ENCODE data around the gene TDRKH.
A peak's percentile ranks its signal among the peaks of the same experiment; 100 is the strongest.

The TDRKH gene

DNA sequence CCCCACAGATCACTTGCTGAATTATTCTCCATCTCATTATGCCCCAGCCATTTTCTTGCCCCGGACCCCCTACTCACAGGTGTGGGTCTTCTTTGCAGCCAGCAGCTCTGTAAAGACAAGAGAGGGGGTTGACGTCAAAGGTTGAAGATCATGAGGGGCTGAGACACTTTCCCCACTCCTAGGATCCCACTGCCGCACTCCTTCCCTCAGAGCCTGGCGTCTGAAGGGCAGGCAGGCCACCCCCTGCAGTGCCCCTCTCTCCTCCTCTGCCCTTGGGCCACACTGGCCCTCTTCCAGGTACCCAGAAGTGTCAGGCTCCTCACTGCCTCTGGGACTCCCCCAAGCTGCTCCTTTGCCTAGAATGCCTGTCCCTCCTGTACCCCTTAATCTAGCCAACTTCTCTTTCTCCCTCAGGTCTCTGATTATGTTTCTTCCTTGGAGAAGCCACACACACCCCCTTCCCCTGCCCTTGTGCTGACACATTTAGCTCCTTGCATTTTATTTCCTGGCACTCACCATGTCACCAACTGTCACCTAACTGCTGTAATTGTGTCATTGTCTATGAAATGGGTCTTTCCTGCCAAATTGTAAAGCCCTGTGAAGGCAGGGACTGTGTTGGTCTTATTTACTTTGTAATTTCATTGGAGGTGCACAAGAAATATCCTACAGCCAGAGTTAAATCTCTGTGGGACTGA lies 39.2 kb upstream of the TDRKH start:
- Mint-ChIP-seq H3K4me3 (peak overlapping the region; percentile 11), H3K36me3 (no peaks in the 10 kb centered on the region), H3K4me1 (peaks cover 57% of the 10 kb centered on the region), H3K9me3 (no peaks in the 10 kb centered on the region), H3K27ac (peak overlapping the region; percentile 43), H3K27me3 (no peaks in the 10 kb centered on the region)

DNA sequence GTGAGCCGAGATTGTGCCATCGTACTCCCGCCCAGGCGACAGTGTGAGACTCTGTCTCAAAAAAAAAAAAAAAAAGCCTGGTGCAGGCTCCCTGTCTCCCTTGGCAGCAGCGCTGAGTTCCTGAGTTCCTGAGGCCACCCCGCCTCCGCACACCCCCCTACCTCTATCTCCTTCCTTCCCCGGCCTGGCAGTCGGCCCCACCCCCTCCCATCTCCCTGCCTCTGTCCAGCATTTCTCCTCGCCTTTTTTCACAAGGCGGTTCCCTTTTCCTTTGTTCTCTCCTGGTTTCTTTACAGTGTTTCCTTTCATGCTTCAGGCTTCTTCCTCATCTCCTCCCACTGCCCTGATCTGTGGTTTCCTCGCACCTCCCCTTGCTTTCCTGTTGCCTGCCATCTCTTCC lies 38.6 kb upstream of the TDRKH start:
- Mint-ChIP-seq H3K27ac (peak overlapping the region; percentile 0), H3K4me3 (peak overlapping the region; percentile 11), H3K36me3 (no peaks in the 10 kb centered on the region), H3K4me1 (peaks cover 52% of the 10 kb centered on the region), H3K9me3 (no peaks in the 10 kb centered on the region), H3K27me3 (no peaks in the 10 kb centered on the region)

DNA sequence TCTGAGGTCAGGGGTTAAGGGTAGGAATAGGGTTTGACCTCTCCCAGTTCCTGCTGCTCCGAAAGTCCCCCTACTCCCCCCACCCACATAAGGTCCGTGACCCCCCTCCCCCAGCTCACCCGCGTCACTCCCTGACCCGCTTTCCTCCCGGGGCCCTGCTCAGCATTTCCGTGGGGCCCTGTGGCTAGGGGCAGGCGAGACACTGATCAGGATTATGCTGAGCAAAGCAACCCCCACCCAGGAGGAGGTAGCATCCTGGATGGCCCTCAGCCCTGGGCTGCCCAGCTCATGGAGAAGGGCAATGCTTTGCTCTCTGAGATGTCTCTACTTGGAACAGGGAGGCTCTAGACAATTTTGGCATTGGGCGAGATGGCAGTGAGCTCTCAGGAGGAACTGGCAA lies 37.6 kb upstream of the TDRKH start:
- H3K27me3 Mint-ChIP-seq, result no peaks in the 10 kb centered on the region
- H3K4me1 Mint-ChIP-seq, result peaks cover 49% of the 10 kb centered on the region
- H3K27ac Mint-ChIP-seq, result peak overlapping the region; percentile 9
- H3K36me3 Mint-ChIP-seq, result no peaks in the 10 kb centered on the region
- H3K4me3 Mint-ChIP-seq, result peak overlapping the region; percentile 19
- H3K9me3 Mint-ChIP-seq, result no peaks in the 10 kb centered on the region

DNA sequence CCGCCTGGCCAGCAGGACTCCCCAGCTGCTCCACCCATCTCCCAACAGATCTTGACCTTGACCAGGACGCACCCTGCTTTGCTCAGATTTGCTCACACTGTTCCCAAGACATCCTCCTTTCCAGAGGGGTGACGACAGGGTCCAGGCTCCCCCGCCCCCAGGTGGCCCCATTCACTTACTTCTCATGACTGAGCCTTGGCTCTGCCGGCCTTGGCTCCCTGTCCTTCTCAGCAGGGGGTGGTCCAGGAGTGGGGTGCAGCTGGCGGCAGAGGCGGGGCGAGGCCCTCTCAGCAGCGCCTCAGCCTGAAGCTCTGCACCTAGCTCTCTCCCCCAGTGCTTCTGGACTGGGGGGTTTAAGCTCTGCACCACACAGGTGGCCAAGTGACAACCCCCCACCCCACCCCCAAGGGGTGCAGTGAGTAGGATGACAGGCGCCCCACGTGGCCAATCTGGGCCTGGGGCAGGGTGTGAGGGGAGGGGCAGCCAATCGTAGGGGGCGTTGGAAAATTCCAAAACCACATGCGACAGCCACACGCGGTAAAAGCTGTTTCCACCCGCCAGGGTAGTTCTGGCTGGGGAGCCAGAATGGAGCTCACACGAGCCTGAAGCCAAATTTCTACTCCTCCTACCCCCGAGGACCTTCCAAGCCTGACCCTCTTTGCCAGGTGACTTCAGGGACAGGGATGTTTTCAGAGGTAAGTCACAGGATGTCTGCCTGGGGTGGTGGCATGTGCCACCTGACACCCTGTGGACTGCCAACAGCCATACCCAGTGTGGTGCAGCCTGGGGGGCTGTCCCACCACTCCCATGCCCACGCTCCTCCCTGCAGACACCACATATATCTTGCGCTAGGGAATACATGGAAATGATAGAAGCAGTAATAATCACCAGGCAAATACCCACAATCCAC lies 35.7 kb upstream of the TDRKH start:
- Mint-ChIP-seq H3K27ac (no peak overlapping the region), H3K36me3 (no peaks in the 10 kb centered on the region), H3K4me1 (peaks cover 60% of the 10 kb centered on the region), H3K27me3 (no peaks in the 10 kb centered on the region), H3K4me3 (no peak overlapping the region), H3K9me3 (no peaks in the 10 kb centered on the region)

DNA sequence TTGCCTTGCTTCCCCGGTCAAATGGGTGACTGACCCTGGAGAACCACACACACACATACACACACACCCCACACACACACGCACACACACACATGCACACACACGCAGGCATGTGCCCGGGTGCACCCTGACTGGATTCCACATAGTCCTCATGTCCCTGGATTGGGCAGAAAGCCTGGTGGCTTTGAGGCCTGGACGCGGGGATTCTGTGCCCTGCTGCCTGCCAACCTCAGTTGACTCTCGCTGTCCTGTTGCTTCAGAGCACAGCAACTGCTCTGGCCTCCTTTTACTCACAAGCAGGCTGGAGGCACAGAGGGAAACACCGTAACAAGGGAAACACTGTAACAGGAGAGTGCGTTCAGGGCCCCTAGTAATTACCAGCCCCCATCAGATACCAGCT lies 34.9 kb upstream of the TDRKH start:
- Mint-ChIP-seq H3K9me3 (no peaks in the 10 kb centered on the region), H3K36me3 (no peaks in the 10 kb centered on the region), H3K4me1 (peaks cover 57% of the 10 kb centered on the region), H3K27ac (no peak overlapping the region), H3K27me3 (no peaks in the 10 kb centered on the region), H3K4me3 (no peak overlapping the region)

DNA sequence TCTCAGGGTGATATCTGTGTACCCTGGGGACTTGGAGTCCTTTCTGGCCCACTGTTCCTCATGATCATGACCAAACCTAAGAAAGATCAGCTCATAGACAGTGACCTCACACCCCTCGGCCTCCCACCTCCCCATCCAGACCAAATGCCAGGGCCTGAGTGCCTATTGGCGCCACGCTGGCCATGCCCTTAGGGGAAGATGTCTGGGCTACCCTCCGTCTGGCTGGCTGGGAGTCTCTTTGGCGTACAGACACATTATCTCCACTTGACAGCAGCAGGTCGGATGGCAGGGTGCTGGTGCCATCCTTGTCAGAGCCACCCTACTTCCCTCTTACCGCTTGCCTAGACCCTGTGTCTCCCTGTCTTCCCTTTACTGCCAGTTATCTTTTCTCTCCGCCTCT lies 32.9 kb upstream of the TDRKH start:
- H3K4me3 Mint-ChIP-seq, result no peak overlapping the region
- H3K36me3 Mint-ChIP-seq, result no peaks in the 10 kb centered on the region
- no peaks in the 10 kb centered on the region for H3K27me3 Mint-ChIP-seq
- H3K9me3 Mint-ChIP-seq, result no peaks in the 10 kb centered on the region
- peaks cover 38% of the 10 kb centered on the region for H3K4me1 Mint-ChIP-seq
- no peak overlapping the region for H3K27ac Mint-ChIP-seq

DNA sequence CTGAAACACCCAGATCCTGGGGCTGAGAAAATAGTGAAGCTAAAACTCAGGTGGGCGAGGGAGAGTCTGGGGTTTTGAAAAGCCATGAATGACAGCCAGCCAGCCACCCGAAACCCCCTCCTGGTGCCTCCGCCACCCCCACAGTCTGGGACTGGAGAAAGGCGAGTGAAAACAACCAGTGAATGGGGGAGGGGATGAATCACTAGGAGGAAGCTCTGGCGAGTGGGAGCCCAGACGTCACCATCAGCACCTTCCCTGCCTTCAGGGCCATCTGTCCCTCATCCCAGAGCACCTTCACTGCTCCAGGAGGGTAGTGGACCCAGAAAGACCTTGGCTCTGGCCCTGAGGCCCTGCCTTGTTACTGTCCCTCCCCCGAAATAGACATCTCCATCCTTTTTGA lies 32.1 kb upstream of the TDRKH start:
- H3K4me1 Mint-ChIP-seq, result peaks cover 30% of the 10 kb centered on the region

DNA sequence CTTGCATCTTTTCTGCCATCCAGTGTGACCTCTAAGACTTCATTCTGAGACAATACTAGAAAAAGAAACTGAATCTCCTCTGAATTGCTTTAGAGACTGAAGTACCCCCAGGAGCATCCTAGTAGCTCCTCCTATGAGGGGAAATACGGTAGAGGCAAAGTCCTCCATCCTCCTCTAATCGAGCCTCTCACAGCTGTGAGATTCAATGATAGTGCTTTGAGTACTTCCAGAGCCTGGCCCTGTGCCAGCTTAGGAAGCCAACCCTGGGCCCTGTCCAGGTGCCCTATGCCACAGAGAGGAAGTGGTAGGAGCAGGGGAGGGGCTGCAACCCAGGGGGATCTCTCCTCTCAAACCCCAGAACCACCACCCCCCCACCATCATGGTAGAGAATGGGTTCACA lies 30.6 kb upstream of the TDRKH start:
- Mint-ChIP-seq H3K4me3 (no peak overlapping the region), H3K4me1 (peaks cover 34% of the 10 kb centered on the region), H3K36me3 (no peaks in the 10 kb centered on the region), H3K27ac (no peak overlapping the region), H3K27me3 (no peaks in the 10 kb centered on the region), H3K9me3 (no peaks in the 10 kb centered on the region)

More for the DNA sequence above, 32.1 kb upstream of the TDRKH start:
- no peaks in the 10 kb centered on the region for H3K27me3 Mint-ChIP-seq
- no peaks in the 10 kb centered on the region for H3K9me3 Mint-ChIP-seq
- no peaks in the 10 kb centered on the region for H3K36me3 Mint-ChIP-seq
- H3K4me3 Mint-ChIP-seq, result no peak overlapping the region
- H3K27ac Mint-ChIP-seq, result no peak overlapping the region

DNA sequence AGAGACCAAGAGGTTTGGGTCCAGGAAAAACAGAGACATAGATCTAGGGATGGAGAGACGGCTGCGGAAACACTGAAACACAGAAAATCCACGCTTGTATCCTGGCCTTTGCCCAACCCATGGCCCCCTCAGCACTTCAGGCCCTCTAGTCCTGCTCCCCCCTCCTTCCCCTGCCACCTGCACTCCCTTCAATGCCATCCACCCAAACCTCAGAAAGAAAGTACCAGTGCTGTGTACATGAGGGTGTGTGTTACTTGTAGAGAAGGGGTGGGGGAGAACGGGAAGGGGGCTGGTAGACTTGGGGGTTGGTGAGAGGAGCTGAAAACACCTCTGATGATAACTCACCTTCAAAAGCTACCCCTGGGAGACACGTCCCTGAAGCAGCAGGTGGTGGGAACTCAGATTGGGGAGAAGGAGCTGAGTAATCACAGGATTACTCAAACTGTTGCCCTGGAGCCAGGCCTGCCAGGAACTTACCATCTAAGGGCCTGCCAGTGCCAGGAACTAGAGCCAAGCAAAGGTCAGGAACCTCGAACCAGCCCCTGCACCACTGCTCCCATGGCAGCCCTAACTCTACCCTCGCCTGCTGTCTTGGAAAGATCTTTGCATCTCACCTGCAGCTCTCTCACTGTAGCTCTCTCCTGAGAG lies 29.8 kb upstream of the TDRKH start:
- Mint-ChIP-seq H3K9me3 (no peaks in the 10 kb centered on the region), H3K27ac (no peak overlapping the region), H3K4me3 (no peak overlapping the region), H3K27me3 (no peaks in the 10 kb centered on the region), H3K36me3 (no peaks in the 10 kb centered on the region), H3K4me1 (peaks cover 36% of the 10 kb centered on the region)

DNA sequence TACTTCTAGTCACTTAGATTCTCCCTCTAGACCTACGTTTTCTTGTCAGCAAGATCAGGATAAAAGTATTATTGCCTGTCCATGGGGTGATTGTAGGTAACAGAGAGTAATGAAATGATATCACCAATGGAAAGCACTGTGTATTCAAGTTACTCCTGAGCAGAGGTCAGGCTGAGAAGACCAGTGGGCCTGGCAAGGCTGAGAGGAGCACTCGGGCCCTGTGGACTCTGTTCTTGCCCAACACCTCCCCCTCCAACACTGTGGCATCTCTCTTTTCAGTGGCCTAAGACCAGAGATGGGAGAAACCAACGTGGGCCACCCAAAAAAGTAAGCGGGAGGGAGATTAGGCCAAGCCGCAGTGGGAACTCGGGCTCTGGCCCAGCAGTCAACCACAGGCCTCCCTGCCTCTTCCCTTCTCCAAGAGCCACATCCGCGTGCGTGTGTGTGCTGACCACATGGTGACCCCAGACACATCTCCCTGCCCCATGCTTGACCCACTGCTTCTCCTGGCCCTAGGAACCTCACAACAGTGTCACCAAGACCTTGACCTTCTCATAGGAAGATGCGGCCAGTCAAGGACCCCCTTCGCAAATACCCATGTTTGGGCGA lies 29.0 kb upstream of the TDRKH start:
- Mint-ChIP-seq H3K4me3 (no peak overlapping the region), H3K36me3 (no peaks in the 10 kb centered on the region), H3K27ac (no peak overlapping the region), H3K4me1 (peaks cover 36% of the 10 kb centered on the region), H3K27me3 (no peaks in the 10 kb centered on the region), H3K9me3 (no peaks in the 10 kb centered on the region)

DNA sequence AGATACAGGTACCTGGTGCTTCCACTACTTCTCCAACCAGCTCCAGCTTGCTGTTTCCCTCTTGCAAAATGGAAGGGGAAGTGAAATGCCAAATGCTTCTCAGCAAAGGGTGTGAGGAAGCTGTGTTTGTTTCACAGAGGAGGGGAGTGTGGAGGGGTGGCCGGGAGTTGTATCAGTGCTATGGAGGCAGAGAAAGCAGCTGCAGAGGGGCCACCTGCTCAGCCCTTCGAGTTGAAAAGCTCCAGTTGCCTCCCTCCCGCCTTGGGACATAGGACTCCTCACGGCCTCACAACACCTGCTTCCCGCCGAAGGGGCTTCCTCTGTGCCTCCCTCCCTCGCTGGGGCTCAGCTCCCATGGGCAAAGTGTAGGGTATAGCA lies 27.0 kb upstream of the TDRKH start:
- H3K4me1 Mint-ChIP-seq, result peaks cover 25% of the 10 kb centered on the region
- no peaks in the 10 kb centered on the region for H3K36me3 Mint-ChIP-seq
- H3K4me3 Mint-ChIP-seq, result no peak overlapping the region
- H3K27me3 Mint-ChIP-seq, result no peaks in the 10 kb centered on the region
- no peaks in the 10 kb centered on the region for H3K9me3 Mint-ChIP-seq
- no peak overlapping the region for H3K27ac Mint-ChIP-seq

DNA sequence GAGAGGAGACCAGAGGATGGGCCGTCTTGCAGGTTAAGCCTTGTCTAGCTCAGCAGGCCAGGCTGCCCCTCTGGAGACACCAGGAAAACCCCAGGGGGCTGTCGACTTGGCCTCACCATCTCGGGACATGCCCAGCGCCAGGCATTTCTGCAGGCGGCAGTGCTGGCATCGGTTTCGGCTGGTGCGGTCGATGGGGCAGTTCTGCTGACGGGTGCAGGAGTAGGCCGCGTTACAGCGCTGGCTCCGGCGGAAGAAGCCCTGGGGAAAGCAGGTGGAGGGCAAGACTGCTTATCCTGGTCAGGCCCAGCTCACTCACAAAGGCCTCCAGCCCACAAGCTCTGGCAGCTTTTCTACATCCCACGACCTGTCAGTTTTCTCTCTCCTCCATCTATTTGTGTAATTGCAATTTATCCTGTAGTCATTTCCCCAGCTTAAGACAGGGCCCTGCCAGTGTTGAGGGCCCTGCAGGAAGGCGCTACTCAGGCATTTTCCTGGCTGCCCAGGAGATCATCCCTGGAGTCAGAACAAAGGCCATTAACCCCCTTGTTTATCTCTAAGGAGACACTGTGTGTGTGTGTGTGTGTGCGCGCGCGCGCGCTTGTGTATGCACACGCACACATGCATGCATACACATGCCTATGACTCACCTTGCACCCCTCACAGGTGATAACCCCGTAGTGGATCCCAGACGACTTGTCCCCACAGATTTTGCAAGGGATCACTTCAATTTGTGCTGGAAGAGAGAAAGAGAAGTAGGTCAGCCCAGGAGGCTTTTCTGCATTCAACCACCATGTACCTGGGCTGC lies 26.4 kb upstream of the TDRKH start:
- H3K27me3 Mint-ChIP-seq, result no peaks in the 10 kb centered on the region
- H3K9me3 Mint-ChIP-seq, result no peaks in the 10 kb centered on the region
- H3K36me3 Mint-ChIP-seq, result no peaks in the 10 kb centered on the region
- H3K4me3 Mint-ChIP-seq, result no peak overlapping the region
- peaks cover 23% of the 10 kb centered on the region for H3K4me1 Mint-ChIP-seq
- H3K27ac Mint-ChIP-seq, result no peak overlapping the region

DNA sequence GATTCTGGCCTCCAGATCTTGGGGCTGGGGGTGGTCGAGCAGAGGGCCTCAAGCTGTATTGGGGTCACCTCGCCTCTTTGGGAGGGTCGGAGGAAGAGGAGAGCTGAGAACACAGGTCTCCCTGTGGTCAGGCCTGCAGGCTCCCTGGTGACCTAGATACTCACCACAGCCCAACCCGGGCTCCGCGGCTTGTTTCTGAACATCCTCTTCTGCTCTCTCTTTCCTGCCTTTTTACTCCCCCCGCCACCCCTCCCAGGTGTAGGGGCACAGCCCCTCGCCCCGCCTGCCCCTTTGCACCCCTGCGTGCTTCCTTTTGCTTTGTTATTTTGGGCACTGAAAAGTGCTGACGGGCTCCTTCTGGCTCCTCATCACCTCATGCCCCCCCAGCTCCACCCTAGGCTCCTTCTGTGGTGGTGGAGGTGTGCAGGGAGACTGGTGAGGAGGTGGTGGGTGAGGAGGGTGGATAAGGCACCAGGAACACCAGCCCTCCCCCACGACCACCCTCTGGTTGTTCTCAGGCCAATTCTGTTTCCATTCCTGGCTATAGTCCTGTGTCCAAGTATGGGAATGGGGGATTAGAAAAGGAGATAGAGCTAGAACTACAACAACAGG lies 25.5 kb upstream of the TDRKH start:
- peak overlapping the region; percentile 37 for H3K4me3 Mint-ChIP-seq
- no peaks in the 10 kb centered on the region for H3K27me3 Mint-ChIP-seq
- H3K36me3 Mint-ChIP-seq, result no peaks in the 10 kb centered on the region
- H3K9me3 Mint-ChIP-seq, result no peaks in the 10 kb centered on the region
- H3K4me1 Mint-ChIP-seq, result peaks cover 14% of the 10 kb centered on the region
- no peak overlapping the region for H3K27ac Mint-ChIP-seq

DNA sequence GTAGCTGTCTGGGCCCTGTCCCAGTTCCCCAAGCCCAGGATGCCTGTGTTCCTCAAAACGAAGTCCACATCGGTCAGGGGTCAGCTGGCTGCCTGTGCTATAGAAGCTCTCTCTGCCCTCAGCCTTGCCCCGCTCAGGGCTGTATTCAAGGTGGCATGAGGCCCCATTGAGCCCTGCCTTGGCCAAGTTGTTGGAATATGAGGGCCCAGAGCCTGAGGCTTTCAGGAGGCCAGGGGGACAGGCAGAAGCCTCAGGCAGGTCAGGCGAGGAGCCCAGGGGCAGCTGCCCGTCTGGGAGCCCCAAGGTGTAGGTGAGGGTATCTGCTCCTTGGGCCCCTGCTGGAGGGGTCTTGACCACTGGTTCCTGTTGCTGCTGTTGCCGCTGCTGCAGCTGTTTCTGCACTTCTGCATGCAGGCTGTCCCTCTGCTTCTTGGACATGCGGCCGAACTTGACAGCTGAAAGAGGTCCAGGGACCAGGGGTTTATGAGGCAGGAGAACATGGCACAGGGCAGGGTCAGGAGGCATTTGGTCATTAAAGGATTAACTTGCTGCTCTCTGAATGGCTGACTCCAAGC lies 24.8 kb upstream of the TDRKH start:
- H3K27me3 Mint-ChIP-seq, result no peaks in the 10 kb centered on the region
- no peaks in the 10 kb centered on the region for H3K9me3 Mint-ChIP-seq
- peak overlapping the region; percentile 23 for H3K27ac Mint-ChIP-seq
- no peak overlapping the region for H3K4me3 Mint-ChIP-seq
- peaks cover 10% of the 10 kb centered on the region for H3K4me1 Mint-ChIP-seq
- no peaks in the 10 kb centered on the region for H3K36me3 Mint-ChIP-seq

Measured in activated naive CD4-positive, alpha-beta T cell treated with anti-CD3 and anti-CD28 coated beads, Interleukin-2, amount 50 U/mL, for 24 hours (primary cell).